Measurements from ENCODE around the gene ANXA2. TPM values are rescaled to one million over a fixed set of nuclear protein-coding genes. Genes with fewer than 3 reads are reported as not detected.
"Not testable (repeated sequence)": the region's sequence is repeated elsewhere in the genome, so short reads cannot be mapped to it uniquely, and the experiment has no call there.

ANXA2 gene
- total and polyA plus RNA-seq, 2 experiments from 2014 or later = 4,692 to 6,052 TPM

- no peaks in the 10 kb centered on the region for H3K36me3 ChIP-seq (ENCODE audit: low read depth)
- peaks cover 22% of the 10 kb centered on the region for H3F3A ChIP-seq (ENCODE audit: insufficient read depth)
- no peak overlapping the region for H3K9ac ChIP-seq
- no peaks in the 10 kb centered on the region for H3K27me3 ChIP-seq (replicated peaks; ENCODE audit: insufficient read depth)
- H4K20me1 ChIP-seq (ENCODE audit: insufficient read depth) = no peaks in the 10 kb centered on the region
- in situ Hi-C loops (cut with MboI) = no loop called here
- H3K27ac ChIP-seq = no peak overlapping the region
- H3K4me3 ChIP-seq = no peak overlapping the region
- TF ChIP-seq EZH2 (IDR thresholded peaks at IDR 0.05; ENCODE audit: insufficient read depth, poor library complexity, severe bottlenecking) (no peak), EZH2phosphoT487 (IDR thresholded peaks at IDR 0.05; ENCODE audit: insufficient read depth, low read depth) (no peak)
- 97 to 98% methylated on average over 3 of the region's 3 CpGs for WGBS, 2 experiments (ENCODE audit: low coverage in 1 of 2, low lambda C conversion rate in 2 of 2, missing lambda C conversion rate in 2 of 2)
- no peaks in the 10 kb centered on the region for H3K9me3 ChIP-seq (ENCODE audit: low read depth)
- peaks cover 38% of the 10 kb centered on the region for H3K4me1 ChIP-seq (ENCODE audit: insufficient read depth)
- no peak overlapping the region for H3K4me2 ChIP-seq (ENCODE audit: unreplicated experiment)
- no peaks in the 10 kb centered on the region for H3K79me2 ChIP-seq (ENCODE audit: insufficient read depth)
- no peaks in the 10 kb centered on the region for H3K9me2 ChIP-seq (ENCODE audit: insufficient read depth)
- H2AFZ ChIP-seq = no peak overlapping the region
- DNase-seq = no peak
Observed at GRCh38 chr15:60416484-60416883, 18.7 kb upstream of the ANXA2 start.

GRCh38 chr15:60414016-60414682 lies 16.4 kb upstream of the ANXA2 start:
- H3K9me3 ChIP-seq (ENCODE audit: low read depth) = no peaks in the 10 kb centered on the region
- no peak for TF ChIP-seq EZH2phosphoT487 (IDR thresholded peaks at IDR 0.05; ENCODE audit: insufficient read depth, low read depth)
- no peak for TF ChIP-seq EZH2 (IDR thresholded peaks at IDR 0.05; ENCODE audit: insufficient read depth, poor library complexity, severe bottlenecking)
- H3K4me3 ChIP-seq = no peak overlapping the region
- H3K27ac ChIP-seq = no peak overlapping the region
- no peaks in the 10 kb centered on the region for H4K20me1 ChIP-seq (ENCODE audit: insufficient read depth)
- 47 to 52% methylated on average over 10 of the region's 10 CpGs for WGBS, 2 experiments (ENCODE audit: low coverage in 1 of 2, low lambda C conversion rate in 2 of 2, missing lambda C conversion rate in 2 of 2)
- H3K4me1 ChIP-seq (ENCODE audit: insufficient read depth) = peaks cover 19% of the 10 kb centered on the region
- in situ Hi-C loops (cut with MboI) = no loop called here
- H3K9me2 ChIP-seq (ENCODE audit: insufficient read depth) = no peaks in the 10 kb centered on the region
- H3F3A ChIP-seq (ENCODE audit: insufficient read depth) = peaks cover 24% of the 10 kb centered on the region
- H3K9ac ChIP-seq = no peak overlapping the region
- H3K79me2 ChIP-seq (ENCODE audit: insufficient read depth) = no peaks in the 10 kb centered on the region
- H3K4me2 ChIP-seq (ENCODE audit: unreplicated experiment) = peak overlapping the region; percentile 24
- peak; percentile 75 for DNase-seq
- no peaks in the 10 kb centered on the region for H3K36me3 ChIP-seq (ENCODE audit: low read depth)
- H3K27me3 ChIP-seq (replicated peaks; ENCODE audit: insufficient read depth) = no peaks in the 10 kb centered on the region
- H2AFZ ChIP-seq = no peak overlapping the region

GRCh38 chr15:60413231-60413824 lies 15.5 kb upstream of the ANXA2 start:
- Histone ChIP-seq H3K4me3 (no peak overlapping the region), H3K36me3 (ENCODE audit: low read depth) (no peaks in the 10 kb centered on the region), H3K9ac (no peak overlapping the region), H3K27ac (peak overlapping the region; percentile 17; the same call in 1 of the 2 replicates), H3F3A (ENCODE audit: insufficient read depth) (peaks cover 32% of the 10 kb centered on the region), H3K9me3 (ENCODE audit: low read depth) (no peaks in the 10 kb centered on the region), H2AFZ (no peak overlapping the region), H3K79me2 (ENCODE audit: insufficient read depth) (no peaks in the 10 kb centered on the region), H4K20me1 (ENCODE audit: insufficient read depth) (no peaks in the 10 kb centered on the region), H3K27me3 (replicated peaks; ENCODE audit: insufficient read depth) (no peaks in the 10 kb centered on the region), H3K4me2 (ENCODE audit: unreplicated experiment) (peak overlapping the region; percentile 24), H3K9me2 (ENCODE audit: insufficient read depth) (no peaks in the 10 kb centered on the region), H3K4me1 (ENCODE audit: insufficient read depth) (peaks cover 27% of the 10 kb centered on the region)
- TF ChIP-seq EZH2 (IDR thresholded peaks at IDR 0.05; ENCODE audit: insufficient read depth, poor library complexity, severe bottlenecking) (no peak), EZH2phosphoT487 (IDR thresholded peaks at IDR 0.05; ENCODE audit: insufficient read depth, low read depth) (no peak)
- 32 to 35% methylated on average over 9 of the region's 9 CpGs for WGBS, 2 experiments (ENCODE audit: low coverage in 1 of 2, low lambda C conversion rate in 2 of 2, missing lambda C conversion rate in 2 of 2)
- DNase-seq = peak; percentile 51
- in situ Hi-C loops (cut with MboI) = no loop called here

GRCh38 chr15:60412807-60413206 lies 15.0 kb upstream of the ANXA2 start:
- H3K27ac ChIP-seq = peak overlapping the region; percentile 17; the same call in 1 of the 2 replicates
- H4K20me1 ChIP-seq (ENCODE audit: insufficient read depth); H2AFZ ChIP-seq; H3K4me3 ChIP-seq; H3K9me2 ChIP-seq (ENCODE audit: insufficient read depth); H3K9me3 ChIP-seq (ENCODE audit: low read depth); H3K36me3 ChIP-seq (ENCODE audit: low read depth); H3K79me2 ChIP-seq (ENCODE audit: insufficient read depth); in situ Hi-C loops (cut with MboI); H3K27me3 ChIP-seq (replicated peaks; ENCODE audit: insufficient read depth); H3K9ac ChIP-seq; DNase-seq: not testable (repeated sequence)
- 88% methylated on average over 21 of the region's 21 CpGs for WGBS, 2 experiments (ENCODE audit: low coverage in 1 of 2, low lambda C conversion rate in 2 of 2, missing lambda C conversion rate in 2 of 2)
- peaks cover 32% of the 10 kb centered on the region for H3K4me1 ChIP-seq (ENCODE audit: insufficient read depth)
- peaks cover 38% of the 10 kb centered on the region for H3F3A ChIP-seq (ENCODE audit: insufficient read depth)
- peak overlapping the region; percentile 24 for H3K4me2 ChIP-seq (ENCODE audit: unreplicated experiment)

Data from GM23248 (cell line).